Brain microvascular endothelial cell (primary cell): ENCODE measurements around the gene TAGLN.

Experiments used
- DNase-seq: peaks from one replicate; pipeline ENCODE4 v3.0.0-alpha.2; 2020
- H3K27ac ChIP-seq: fragments of 250-450 bp; sonication (Bioruptor Pico); 2 replicates; pipeline ENCODE4 v1.5.1; 2020; ENCODE audit warnings: mild to moderate bottlenecking, moderate library complexity
- H3K27me3 ChIP-seq: fragments of 250-450 bp; sonication (Bioruptor Pico); replicated peaks from 2 replicates; pipeline ENCODE4 v1.5.1; 2020; ENCODE audit warnings: mild to moderate bottlenecking
- H3K36me3 ChIP-seq: fragments of 250-450 bp; sonication (Bioruptor Pico); replicated peaks from 2 replicates; pipeline ENCODE4 v1.5.1; 2020; ENCODE audit warnings: mild to moderate bottlenecking
- H3K4me3 ChIP-seq: 2 replicates; pipeline ENCODE4 v1.5.1; 2011; ENCODE audit warnings: low read depth, mild to moderate bottlenecking, control low read depth, low read length, moderate library complexity
- CTCF ChIP-seq: IDR thresholded peaks from 2 replicates; pipeline ENCODE4 v1.5.1; 2011; ENCODE audit warnings: low read depth, mild to moderate bottlenecking, moderate library complexity, low read length, control low read depth, inconsistent platforms; ENCODE audit errors: missing control alignments
- in situ Hi-C: cut with HindIII; loops from 2 replicates; pipeline ENCODE4 v1.10.0; 2017; ENCODE audit warnings: low sequenced_read_pairs, low pct_ligation_motif_present

TAGLN gene

DNA sequence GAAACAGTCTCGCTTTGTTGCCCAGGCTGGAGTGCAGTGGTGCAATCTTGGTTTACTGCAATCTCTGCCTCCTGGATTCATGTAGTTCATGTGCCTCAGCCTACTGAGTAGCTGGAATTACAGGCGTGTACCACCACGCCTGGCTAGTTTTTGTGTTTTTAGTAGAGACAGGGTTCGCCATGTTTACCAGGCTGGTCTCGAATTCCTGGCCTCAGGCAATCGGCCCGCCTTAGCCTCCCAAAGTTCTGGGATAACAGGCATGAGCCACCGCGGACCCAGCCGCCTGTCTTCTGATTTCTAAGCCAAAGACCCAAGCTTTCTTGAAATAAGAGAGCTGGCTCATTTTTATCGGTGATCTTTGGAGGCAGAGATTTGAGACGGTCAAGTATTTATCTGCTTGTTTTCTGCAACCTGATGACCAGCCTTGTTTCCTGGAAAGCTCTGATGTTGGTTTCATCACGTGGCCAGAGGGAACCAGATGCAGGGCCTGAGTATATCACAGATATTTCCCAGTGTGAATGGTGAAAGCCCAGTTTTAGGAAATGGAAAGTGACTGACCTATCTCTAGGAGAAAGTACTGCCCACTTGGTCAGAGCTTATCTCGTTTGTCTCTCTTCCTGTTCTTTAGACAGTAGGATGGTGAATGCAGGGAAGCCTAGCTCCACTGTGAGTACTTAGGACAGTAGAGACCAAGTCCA is 26.3 kb upstream of the TAGLN start:
- Histone ChIP-seq H3K27me3 (no peaks in the 10 kb centered on the region), H3K36me3 (peaks cover 12% of the 10 kb centered on the region), H3K27ac (no peak overlapping the region), H3K4me3 (no peak overlapping the region)
- in situ Hi-C loops, result no loop called here
- DNase-seq, result peak; percentile 8
- TF ChIP-seq CTCF, result no peak

GRCh38 chr11:117175104-117175503 is 24.1 kb upstream of the TAGLN start:
- no peak overlapping the region for H3K27ac ChIP-seq

GRCh38 chr11:117175781-117176180 is 23.4 kb upstream of the TAGLN start:
- no peak for DNase-seq
- no peak for TF ChIP-seq CTCF
- Histone ChIP-seq H3K27ac (no peak overlapping the region), H3K27me3 (no peaks in the 10 kb centered on the region), H3K36me3 (peaks cover 4% of the 10 kb centered on the region), H3K4me3 (no peak overlapping the region)
- in situ Hi-C loops, result no loop called here

More at GRCh38 chr11:117175104-117175503, 24.1 kb upstream of the TAGLN start:
- no peak for DNase-seq
- Histone ChIP-seq H3K27me3 (no peaks in the 10 kb centered on the region), H3K36me3 (peaks cover 4% of the 10 kb centered on the region), H3K4me3 (no peak overlapping the region)
- in situ Hi-C loops, result no loop called here
- TF ChIP-seq CTCF, result no peak

GRCh38 chr11:117176186-117176585 is 23.0 kb upstream of the TAGLN start:
- in situ Hi-C loops, result no loop called here
- Histone ChIP-seq H3K27me3 (no peaks in the 10 kb centered on the region), H3K27ac (no peak overlapping the region), H3K4me3 (no peak overlapping the region), H3K36me3 (peaks cover 1% of the 10 kb centered on the region)
- DNase-seq, result no peak
- TF ChIP-seq CTCF, result no peak

DNA sequence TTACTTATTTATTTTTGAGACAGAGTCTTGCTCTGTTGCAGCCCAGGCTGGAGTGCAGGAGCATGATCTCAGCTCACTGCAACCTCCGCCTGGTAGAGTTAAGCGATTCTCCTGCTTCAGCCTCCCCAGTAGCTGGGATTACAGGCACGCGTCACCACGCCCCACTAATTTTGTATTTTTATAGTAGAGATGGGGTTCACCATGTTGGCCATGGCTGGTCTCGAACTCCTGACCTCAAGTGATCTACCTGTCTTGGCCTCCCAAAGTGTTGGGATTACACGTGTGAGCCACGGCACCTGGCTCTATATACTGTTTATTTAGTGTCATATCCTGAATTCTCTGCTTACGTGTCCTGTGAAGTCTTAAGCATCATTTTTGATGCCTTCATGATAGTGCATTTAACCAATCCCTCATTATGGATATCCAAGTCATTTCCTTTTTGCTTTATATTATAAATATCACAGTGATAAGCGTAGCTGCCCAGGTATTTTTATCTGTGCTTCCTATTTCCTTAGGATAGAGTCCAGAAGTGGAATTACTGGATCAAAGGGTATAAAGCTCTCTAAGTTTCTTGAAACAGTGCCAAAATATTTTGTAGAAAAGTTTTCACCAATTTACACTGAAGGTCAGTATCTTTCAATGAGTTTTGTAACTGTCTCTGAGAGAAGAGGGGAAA is 21.5 kb upstream of the TAGLN start:
- no peaks in the 10 kb centered on the region for H3K27me3 ChIP-seq
- in situ Hi-C loops, result no loop called here
- DNase-seq, result no peak
- TF ChIP-seq CTCF, result no peak
- peak overlapping the region; percentile 79 for H3K4me3 ChIP-seq
- H3K36me3 ChIP-seq, result peaks cover 6% of the 10 kb centered on the region
- H3K27ac ChIP-seq, result peak overlapping the region; percentile 30
